ENCODE data around the gene TFF1.

The TFF1 gene

DNA sequence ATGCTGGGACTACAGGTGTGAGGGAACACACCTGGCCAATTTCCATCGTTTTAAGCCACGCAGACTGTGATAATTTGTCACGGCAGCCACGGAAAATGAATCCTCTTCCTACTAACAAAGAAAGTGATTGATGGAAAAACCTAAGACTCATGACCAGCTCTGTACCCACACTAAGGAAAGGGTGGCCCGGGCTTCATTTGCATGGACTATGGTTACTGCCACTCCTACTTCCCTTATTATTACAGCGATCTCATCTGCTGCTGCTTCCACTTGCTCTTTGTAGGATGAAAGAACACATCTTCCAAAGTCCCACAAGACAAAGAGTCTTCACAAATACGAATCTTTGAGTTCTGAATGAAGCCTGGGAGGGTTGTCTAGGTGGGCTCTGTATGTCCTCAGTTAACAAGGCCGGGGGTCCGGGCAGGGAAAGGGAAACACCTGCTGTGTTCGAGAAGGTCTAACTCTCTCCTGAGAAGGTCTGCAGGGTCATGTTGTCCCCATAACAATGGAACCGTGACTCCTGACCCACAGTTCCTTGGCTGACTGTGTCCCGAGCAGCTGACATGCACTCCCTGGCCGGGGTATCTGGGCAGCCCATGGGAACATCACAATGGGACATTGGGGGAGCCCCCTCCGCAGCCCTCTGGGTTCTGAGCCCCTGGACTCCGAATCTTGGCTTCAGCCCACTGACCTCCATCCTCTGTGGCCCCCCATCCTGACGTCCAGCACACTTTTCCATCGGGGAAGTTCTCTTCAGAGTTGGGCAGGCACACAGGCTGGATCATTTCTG lies 13.3 kb upstream of the TFF1 start:
- DNase-seq = no peak

DNA sequence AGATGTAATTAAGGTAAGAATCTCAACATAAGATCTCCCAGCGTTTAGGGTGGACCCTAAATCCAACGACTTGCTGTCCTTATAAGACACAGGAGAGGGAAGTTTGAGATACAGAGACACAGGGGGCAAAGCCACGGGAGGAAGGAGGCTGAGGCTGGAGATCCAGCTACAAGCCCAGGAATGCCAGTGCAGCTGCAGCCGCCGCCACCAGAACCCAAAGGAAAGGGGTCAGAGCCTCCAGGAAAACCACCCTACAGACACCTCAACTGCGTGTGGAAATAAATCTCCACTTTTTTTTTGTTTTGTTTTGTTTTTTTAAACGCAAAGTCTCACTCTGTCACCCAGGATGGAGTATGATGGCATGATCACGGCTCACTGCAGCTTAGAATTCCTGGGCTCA lies 12.1 kb upstream of the TFF1 start:
- DNase-seq = no peak

DNA sequence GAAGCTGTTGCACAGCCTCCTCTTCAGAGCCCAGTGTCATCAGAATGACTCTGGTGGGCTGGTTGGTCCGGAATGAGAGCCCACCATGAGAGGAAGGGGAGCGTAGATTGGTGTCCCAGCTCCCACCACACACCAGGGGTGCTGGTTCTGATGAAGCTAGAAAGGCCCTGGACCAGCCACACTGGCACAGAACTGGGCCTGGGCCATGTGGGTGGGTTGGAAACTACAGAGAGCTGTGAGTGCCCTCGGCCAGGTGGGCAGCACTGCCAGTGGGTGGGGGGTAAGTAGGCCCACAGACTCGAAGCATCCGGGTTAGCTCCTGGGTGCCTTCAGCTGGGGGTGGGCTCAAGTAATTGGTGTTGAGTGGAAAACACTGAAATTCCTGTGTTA lies 11.6 kb upstream of the TFF1 start:
- no peak for DNase-seq

DNA sequence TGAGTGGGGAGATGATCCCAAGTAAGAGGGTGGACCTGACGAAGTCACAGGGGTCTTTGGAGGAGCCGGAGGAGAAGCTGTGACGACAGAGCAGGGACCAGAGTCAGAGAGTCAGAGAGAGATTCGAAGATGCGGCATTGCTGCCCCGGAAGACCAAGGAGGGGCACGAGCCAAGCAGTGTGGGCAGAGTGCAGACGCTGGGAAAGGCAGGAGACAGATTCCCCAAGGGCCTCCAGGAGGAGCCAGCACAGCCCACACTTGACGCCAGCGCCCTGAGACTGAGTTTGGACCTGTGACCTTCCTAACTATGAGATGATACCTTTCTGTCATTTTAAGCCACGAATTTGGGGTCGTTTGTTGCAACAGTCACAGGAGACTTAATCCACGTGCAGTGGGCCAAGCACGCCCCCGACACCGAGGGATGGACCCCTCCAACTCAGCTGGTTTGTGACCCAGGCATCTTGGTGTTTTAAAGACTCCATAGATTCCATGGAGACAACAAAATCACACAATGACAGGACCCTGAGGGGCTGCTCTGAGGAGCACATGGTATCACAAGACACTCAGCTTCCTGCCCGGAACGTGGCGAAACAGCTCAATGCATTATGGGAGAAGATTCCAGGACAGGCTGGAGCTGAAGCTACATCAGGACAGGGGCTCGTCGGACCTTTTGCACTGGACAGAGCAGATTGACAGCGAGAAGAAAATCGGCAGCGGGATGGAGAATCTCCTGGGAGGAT lies 11.0 kb upstream of the TFF1 start:
- DNase-seq = no peak

DNA sequence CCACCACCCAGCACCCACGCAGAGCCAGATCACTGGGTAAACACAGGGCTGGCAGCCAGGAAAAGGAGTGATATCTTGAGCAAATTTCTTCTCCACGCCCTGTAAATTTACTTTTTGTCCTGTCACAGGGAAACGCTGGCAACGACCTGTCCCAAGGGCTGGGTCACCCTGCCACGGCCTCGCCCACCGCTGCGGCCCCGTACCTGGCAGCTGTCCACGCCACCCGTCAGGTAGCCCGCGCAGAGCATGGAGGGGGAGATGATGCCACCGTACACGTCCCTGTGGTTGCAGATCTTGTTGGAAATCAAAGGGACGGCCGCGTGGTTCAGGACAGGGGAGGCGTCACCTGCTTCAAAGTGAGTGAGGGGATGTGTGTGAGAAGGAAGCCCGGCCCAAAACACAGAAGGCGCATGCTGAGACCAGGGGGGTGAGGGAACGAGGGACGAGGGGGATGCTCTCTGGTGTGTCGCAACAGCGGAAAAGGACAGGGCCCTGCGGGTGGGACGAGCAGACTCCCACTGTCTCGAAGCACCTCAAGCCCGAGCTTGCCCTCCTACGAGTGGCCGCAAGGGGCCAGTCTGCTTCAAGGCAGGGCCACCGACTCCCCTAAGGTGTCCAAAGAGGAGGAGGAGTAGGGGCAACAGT lies 10.1 kb upstream of the TFF1 start:
- no peak for DNase-seq

DNA sequence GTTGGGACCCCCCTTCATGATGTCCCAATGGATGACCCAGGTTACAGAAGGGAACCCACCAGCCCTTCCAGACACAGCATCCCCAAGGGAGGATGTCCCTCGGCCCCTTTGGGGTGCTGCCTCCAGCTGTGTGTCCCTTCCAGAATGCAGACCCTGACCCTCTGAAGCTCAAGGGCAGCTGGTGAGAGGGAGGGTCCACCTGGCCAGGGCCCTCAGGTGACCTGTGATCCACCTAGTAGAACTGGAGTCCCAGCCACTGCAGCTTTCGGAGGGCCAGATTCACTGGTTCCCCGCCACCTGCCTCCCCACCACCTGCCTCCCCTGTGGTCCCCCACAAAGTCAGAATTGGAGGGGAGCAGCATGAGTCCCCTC lies 9.6 kb upstream of the TFF1 start:
- DNase-seq = no peak

DNA sequence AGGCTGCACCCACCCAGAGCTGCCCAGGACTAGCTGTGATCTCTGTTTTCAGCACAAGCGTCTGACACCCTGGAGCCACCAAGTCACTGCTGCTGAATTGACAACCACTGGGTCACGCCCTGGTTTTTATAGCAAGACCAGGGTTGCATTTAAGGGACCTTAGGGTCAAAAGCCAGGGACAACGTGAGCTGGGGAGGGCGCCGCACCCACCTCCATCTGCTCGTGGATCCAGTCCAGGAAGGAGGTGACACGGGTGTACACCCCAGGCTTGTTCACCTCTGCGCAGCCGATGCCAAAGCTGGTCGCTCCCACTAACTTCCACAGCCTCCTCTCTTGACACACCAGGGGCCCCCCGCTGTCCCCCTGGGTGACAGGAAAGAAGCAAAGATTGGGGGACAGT lies 9.2 kb upstream of the TFF1 start:
- DNase-seq = no peak

DNA sequence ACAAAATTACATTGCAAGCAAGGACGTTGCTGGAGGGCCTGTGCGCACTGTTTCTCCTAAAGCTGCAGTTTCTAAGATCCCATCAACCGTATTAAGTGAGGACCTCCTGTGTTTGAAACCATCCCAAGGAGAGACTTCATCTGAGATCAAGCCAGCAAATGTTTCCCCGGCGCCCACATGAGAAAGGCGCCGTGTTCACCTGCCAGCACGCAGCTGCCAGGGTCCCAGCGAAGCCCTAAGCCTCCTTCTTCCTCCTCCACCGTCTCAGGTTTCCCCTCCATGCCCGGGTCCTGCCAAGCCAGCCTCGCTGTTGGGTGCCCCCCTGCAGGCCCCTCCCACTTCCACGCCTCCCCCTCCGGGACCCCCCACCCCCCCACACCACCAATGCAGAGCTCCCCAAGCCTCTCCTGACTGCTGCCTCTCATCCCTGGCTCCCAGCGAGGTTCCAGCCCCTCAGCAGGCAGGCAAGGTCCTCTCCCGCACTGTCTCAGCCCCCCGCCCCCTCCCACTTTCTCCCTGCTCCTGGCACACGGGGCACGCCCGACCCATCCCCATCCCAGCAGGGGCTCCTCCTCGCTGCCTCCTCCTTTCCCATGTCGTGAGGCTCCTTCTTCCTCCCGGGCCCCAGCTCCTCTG lies 8.6 kb upstream of the TFF1 start:
- no peak for DNase-seq

DNA sequence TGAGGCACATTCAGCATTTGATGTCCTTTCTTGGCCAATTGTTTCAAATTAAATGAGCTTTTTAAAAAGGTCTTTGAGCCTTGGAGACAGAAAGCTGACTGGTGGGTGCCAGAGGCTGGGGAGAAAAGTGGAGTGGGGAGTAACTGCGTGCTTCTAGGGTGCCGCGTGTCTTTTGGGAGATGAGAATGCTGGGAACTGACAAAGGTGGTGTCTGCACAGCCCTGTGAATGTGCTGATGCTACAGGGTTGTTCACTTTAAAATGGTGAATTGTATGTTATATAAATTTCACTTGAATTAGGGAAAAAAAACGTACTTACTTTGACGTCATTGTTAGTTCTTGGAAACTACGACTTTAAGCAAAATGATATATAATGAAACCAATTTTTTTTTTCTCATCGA lies 8.1 kb upstream of the TFF1 start:
- no peak for DNase-seq

DNA sequence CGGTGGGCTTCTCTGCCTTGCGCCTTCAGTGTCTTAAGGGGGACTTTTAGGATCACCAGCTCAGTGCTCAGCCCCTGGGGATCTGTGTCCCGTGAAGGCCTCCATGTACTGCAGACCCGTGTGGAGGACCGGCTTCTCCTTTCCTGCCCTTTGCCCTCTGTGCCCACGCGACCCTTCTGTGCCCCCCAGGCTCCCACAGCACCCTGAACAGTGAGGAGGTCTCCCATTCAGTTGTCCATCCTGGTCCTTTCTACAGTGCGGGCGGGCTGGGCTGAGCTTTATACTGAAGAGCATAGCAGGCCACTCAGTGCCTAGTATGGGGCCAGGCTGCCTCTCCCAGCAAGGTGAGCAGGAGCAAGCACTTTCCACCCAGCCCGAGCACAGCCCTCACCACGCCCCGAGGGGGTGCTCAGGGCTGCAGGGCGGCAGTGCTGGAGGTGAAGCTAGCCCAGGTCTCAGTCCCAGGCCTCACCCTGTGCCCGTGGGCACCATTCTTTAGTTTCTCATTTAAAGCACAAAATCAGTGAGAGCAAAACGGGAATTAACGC lies 7.6 kb upstream of the TFF1 start:
- no peak for DNase-seq

DNA sequence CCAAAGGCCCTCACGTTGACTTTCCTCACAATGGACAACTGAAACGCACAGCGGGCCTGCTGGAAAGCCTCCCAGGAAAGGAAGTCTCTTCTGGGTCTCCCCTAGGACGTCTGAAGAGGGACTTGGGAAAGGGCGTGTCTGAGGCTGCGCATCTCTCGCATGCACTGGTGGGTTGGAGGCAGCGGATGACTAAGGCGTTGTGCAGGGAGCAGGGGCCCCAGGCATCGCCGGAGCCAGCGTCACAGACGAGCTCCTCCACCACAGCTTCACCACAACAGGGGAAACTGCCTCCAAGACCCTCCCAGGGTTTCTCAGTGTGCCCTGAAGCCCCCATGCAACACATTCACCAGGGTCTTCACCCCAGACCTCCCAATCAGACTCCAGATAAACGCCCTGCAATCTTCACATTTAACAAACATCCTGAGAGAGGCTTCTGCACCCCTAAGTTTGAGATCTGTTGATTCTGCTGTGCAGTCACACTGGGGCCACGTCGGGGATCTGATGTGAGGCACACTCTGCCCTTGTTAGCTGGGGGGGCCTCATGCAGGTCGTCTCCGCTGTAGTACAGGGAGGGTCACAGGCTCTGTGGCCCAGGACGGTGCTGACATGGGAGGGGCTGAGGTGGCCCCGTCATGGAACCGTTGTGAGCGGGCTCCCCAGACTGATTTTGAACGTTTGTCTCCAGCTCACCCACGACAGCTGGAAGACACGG lies 7.0 kb upstream of the TFF1 start:
- no peak for DNase-seq

DNA sequence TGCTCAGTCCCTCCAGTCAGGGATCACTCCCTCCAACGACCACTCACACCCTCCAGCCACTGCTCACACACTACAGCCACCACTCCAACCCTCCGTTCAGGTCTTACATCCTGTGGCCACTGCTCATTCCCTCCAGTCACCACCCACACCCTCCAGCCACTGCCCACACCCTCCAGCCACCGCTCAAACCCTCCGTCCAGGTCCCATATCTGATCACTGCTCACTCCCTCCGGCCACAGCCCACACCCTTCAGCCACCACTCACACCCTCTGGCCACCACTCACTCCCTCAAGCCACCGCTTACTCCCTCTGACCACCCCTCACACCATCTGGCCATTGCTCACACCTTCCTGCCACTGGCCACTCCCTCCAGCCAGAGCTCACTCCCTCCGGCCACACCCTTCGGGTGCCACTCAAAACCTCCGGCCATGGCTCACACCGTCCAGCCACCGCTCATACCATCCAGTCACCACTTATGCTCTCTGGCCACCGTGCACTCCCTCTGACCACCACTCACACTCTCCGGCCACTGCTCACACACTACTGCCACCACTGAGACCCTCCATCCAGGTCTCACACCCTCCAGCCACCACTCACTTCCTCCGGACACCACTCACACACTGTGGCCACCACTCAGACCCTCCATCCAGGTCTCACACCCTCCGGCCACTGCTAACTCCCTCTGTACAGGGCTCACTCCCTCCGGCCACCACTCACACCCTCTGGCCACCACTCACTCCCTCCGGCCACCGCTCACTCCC lies 4.7 kb upstream of the TFF1 start:
- no peak for DNase-seq

DNA sequence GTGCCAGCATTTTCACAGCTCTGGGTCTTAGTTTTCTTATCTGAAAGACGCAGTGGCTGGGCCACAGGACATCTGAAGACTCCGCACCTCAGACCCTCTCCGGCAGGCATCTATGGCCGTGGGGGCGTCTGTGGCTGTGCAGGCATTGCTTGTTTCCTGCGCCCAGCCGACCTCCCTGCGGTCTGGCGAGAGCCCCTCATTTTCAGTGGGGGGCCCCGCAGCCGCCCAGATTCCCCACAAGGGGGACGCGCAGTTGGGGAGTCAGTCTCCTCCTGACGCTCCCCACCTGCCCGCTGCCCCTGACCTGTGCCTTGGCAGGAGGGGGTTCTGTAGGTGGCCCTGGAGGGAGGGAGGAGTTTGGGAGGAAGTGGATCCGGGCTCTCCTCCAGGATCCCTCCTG lies 3.5 kb upstream of the TFF1 start:
- no peak for DNase-seq

DNA sequence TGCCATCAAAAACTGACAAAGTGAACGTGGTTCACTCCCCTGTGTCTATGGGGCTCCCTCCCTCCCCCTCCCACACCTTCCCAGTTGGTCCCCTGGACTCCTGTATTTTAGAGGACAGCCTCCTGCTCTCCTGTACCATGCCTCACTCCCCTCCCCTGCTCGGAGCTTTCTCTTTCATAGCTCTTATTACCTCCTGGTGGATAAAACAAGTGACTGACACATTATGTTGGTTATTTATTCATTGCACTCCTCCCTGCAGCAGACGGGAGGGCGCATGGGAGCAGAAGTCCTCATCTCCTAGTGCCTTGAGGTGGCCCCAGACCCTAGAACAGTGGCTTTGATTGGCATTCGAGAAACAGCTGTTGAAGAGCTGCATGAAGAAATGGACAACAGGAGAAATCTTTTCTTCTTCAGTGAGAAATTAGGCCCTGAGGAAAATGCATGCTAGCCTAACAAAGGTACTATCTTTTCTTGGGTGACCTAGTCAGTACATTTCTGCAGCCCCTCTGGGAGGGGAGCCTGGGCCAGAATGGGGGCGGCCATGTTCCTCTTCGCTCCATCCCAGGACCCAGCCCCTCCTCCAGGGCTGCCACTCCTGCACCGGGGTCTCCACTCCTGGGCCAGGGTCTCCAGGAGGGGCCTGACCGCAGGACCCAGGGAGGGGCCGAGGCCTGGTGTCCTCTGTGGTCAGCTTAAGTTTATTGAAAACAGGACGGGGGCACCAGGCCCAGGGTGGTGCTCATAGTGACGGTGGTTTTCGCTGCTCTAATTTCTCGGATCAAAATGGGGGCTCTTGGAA lies 1.2 kb upstream of the TFF1 start:
- DNase-seq = no peak

DNA sequence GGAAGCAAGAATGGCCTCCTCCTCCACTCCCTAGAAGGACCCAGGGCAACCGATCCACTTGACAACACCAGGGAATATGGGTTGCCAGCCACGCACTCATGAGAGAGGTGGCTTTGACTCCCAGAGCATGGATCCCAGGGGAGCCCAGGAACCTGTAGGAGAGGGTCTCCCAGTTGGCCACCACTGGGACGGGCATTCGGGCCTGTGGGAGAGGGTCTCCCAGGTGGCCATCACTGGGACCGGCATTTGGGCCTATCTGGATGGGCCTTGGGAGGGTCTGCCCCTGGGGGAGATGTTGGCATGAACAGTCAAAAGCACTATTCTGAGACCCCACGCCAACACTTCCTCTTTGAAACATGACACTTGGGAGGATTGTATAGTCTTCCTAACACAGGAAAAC lies 565 bp downstream of the TFF1 start:
- DNase-seq = no peak

DNA sequence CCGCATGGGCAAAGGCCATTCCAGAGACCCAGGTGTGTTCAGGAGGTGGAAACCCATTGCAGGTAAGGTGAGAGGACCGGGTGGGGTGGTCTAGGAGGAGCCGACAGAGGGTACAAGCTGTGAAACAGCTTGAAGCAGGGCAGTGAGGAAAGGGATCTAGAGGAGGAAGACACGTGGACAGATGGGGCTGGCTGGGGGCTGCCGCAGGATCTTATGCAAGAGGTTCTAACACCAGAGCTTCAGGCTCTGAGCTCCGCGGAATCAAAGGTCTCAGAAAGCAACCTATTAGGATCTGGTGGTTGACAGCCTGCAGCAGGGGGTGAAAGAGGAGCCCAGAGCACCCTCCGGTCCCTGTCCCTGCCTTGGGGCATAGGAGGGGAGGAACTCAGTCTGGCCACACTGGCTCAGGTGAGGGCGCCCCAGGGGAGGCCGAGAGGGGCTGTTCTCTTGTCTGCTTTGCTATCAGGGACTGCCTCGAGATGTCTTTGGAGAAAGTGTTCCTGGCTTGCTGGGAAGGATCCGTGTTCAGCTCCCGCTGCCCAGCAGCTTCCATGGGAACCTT lies 1.9 kb downstream of the TFF1 start:
- DNase-seq = no peak

DNA sequence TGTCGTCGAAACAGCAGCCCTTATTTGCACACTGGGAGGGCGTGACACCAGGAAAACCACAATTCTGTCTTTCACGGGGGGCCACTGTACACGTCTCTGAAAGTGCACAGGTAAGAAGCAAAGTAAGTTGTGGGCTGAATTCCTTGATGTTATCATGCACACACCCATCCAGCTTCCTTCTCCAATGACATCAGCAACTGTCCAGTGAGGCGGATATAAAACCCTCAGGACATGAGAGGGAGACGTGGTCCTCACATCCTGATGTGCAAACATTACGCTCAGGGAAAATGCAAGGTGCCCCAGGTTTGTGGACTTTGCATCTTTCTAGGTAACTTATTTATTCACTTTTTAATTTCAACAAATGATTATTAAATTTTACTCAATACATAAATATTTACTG lies 3.0 kb downstream of the TFF1 start:
- DNase-seq = no peak

DNA sequence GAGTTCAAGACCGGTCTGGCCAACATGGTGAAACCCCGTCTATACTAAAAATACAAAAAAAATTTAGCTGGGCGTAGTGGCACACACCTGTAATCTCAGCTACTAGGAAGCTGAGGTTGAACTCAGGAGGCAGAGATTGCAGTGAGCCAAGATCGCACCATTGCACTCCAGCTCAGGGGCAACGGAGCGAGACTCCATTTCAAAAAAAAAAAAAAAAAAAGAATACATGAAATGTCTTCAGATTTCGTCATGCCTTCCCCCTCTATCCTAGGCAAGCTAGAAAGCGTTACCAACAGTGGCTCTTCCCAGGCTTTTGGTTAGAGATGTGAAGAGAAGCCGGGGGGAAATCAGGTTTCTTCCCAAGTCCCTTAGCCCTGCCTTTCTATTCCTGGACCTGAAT lies 3.6 kb downstream of the TFF1 start:
- no peak for DNase-seq

DNA sequence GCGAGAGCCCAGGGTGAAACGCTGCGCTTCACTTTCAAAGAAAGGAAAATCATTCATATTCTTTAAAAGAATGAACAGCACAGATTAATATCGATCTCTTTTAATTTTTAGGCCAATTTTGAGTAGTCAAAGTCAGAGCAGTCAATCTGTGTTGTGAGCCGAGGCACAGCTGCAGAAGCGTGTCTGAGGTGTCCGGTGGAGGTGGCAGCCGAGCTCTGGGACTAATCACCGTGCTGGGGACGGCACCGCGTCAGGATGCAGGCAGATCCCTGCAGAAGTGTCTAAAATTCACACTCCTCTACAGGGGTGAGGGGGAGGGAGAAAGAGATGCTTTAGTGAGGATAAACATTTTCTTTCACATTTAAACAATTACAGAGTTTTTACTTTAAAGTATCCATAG lies 4.1 kb downstream of the TFF1 start:
- DNase-seq = no peak

DNA sequence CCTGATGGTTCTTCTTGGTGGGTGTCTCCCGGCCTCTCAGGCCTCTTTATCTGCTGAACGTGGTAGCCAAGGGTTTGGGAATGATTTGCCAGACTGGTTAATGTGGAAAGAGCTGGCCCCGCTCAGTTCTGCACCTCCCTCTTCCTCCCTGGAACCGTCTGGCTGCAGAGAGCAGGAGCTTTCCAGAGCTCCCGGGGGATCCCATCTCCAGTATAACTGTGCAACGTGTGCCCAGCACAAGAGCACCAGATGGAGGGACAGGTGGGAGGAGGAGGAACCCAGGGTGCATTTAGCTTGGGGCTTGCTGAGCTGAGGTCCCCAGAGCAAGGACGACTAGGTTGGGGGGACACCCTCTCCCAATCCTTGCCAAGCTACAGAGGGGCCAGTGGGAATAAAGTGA lies 5.0 kb downstream of the TFF1 start:
- DNase-seq = no peak

DNA sequence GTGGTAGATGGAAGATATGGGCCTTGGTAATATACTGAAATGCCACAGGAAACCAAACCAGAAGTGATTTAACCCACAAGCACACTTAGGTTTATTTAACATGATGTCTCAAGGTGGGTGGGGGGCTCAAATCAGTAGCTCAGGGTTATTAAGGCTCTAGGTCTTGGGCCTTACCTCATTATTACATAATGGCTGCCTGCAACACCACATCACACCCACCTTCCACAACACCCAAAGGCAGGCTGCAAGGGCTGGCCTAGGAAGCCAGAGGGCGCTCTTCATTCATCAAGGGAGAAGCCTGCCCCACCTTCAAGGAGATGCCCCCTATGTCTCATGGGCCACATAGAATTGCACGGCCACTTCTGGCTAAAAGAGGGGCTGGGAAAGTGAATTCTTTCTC lies 6.0 kb downstream of the TFF1 start:
- no peak for DNase-seq
